GM12872 (cell line): ENCODE results near the gene PLCH2.

ENCODE experiments used
- TF ChIP-seq, protein P1 (sequence below): IDR thresholded peaks from 3 replicates; pipeline ENCODE4 v1.5.1; 2011; ENCODE audit warnings: low read depth, mild to moderate bottlenecking, low read length, moderate library complexity; ENCODE audit not compliant: insufficient read depth

Gene PLCH2

DNA sequence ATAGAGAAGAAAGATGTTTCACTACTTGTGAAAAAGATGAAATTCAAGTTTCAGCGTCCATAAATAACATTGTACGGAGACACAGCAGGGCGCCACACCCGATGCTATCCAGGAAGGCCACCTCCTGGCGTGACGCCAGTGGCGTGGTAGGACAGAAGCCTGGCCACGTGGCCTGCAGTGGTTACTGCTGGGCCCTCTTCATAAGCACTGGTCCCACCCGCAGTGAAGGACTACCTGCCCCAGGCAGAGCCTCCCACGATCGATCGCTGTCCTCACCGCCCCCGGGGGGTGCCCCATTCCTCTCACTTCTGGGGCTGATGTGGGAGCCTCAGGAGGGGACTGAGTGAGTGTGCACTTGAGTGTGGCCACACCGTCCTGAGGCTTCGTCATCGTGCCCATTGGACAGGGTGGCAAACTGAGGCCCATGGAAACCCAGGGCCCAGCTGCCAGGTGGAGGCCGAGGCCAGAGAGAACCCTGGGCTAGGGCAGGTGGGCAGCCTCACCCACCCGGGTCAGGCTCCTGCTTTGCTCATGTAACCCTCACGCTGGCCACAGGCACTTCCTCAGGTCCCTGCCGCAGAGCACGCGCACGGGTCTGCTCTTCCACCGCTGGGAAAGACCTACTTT, 65.6 kb downstream of the PLCH2 start:
- TF ChIP-seq, protein P1, sequence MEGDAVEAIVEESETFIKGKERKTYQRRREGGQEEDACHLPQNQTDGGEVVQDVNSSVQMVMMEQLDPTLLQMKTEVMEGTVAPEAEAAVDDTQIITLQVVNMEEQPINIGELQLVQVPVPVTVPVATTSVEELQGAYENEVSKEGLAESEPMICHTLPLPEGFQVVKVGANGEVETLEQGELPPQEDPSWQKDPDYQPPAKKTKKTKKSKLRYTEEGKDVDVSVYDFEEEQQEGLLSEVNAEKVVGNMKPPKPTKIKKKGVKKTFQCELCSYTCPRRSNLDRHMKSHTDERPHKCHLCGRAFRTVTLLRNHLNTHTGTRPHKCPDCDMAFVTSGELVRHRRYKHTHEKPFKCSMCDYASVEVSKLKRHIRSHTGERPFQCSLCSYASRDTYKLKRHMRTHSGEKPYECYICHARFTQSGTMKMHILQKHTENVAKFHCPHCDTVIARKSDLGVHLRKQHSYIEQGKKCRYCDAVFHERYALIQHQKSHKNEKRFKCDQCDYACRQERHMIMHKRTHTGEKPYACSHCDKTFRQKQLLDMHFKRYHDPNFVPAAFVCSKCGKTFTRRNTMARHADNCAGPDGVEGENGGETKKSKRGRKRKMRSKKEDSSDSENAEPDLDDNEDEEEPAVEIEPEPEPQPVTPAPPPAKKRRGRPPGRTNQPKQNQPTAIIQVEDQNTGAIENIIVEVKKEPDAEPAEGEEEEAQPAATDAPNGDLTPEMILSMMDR: no peak

- TF ChIP-seq, protein P1: no peak
These were observed 66.3 kb downstream of the PLCH2 start for GRCh38 chr1:2542246-2542915.

DNA sequence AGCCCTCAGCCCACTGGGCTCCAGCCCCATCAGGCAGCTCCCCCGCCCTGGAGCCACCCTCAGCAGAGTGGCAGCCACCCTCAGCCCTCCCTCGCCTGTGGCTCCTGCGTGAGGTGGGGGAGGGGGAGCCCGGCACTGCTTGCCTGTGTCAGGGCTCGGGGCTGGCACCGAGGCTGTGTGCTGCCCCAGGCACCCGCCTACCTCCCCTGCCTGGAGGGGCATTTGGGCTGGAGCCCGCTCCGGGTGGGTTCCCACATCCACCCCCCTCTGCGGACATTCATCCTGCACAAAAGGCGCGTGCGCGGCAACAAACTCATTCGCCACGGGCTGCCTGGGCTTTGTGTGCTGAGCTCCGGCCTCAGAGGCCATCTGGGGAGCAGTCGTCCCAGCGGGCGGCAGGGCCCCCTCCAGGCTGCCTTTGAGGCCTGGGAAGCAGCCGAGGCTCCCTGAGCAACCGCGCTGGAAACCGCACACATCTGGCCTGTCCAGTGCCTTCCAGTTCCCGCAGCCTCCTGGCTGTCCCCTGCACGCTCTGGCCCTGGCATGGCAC, 67.5 kb downstream of the PLCH2 start:
- TF ChIP-seq, protein P1: no peak

DNA sequence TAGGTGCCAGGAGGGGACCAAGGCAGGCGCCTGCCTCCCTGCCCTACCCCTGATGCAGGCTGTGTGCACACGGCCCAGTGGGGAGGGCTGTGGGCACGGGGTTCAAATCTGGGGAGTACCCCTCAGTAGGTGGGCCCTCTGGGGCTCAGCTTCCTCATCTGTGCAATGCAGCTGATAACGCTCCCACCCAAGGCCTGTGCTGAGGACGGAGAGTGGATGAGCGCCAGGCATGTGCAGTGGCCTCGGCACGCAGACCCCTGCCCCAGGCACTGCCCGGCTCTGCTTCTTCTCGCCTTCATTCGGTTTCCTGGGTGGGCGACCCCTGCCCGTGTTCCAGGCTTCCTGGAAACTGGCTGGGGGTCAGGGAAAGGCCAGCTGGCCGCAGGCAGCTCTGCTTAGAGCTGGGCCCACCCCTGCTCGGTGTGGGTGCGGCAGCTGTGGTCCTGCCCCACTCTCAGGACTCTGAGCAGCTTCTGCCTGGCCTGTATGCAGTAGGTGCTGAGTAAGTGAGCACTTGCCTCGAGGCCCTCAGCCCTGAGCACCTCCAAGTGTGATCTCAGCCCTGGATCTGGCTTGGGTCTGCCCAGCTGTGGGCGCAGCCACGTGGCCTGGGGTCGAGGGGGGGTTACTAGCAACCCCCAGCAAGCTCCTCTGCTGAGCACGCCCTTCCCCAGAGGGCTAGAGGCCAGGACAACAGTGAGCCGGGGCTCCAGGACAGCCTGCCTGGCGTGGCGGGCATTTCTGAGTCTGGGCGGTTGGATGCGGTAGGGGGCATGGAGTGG, 68.2 kb downstream of the PLCH2 start:
- TF ChIP-seq, protein P1: no peak

DNA sequence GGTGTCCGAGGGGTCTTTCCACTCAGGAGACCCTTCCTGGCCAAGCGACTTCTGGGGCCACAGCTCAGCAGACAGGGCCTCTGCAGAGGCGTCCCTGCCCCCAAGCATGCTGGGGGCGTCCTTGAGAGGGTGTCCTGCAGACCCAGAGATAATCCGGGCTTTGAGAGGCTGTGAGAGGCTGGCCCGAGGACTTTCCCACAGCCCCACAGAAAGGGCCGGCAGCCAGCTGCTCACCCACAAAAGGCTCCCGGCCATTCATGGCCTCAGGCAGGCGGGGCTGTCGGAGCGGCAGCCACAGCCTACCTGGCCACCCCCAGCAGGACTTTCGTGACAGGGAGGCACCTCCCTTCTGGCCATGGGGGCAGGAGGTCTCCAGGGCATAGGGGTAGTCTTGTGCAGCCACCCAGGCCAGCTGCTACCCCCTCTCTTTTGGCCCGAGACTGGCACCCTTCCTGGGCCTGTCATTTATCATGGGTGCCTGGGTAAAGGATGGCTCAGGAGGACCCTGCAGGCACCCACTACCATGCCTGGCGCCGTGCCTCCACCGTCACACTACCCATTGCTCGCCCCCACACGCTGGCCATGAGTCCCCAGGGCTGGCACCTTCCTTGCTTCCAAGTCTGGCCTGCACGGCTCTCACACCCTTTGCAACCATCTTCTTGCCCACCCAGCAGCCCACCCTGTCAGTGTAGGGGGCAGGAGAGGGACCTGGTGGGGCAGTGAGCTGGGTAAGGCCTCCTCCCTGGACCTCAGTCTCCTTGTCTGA, 69.0 kb downstream of the PLCH2 start:
- TF ChIP-seq, protein P1: no peak

- TF ChIP-seq, protein P1: no peak
These were observed 69.8 kb downstream of the PLCH2 start for GRCh38 chr1:2545754-2546514.
